ENCODE data around the gene UXS1.
"Not testable (repeated sequence)": the region's sequence is repeated elsewhere in the genome, so short reads cannot be mapped to it uniquely, and the experiment has no call there.

UXS1 gene

GRCh38 chr2:106193977-106194778 is at the start of gene UXS1:
Gene UXS1, minus strand, starts transcription at chr2:106194301. Its CDS starts 60 bp downstream, at chr2:106194241.
- peak; percentile 93 for DNase-seq (ENCODE audit: low read depth in 2 of 2)

- DNase-seq (ENCODE audit: low read depth in 2 of 2): not testable (repeated sequence)
These were observed 45.4 kb upstream of the UXS1 start for GRCh38 chr2:106239491-106239890.

- DNase-seq (ENCODE audit: low read depth in 2 of 2): not testable (repeated sequence)
These were observed 41.3 kb upstream of the UXS1 start for GRCh38 chr2:106235392-106235791.

GRCh38 chr2:106233350-106233706 is 39.2 kb upstream of the UXS1 start:
- no peak for DNase-seq (ENCODE audit: low read depth in 2 of 2)

GRCh38 chr2:106232638-106233349 is 38.7 kb upstream of the UXS1 start:
- DNase-seq (ENCODE audit: low read depth in 2 of 2): no peak

GRCh38 chr2:106223347-106223746 is 29.2 kb upstream of the UXS1 start:
- no peak for DNase-seq (ENCODE audit: low read depth in 2 of 2)

GRCh38 chr2:106222057-106222456 is 28.0 kb upstream of the UXS1 start:
- not testable (repeated sequence) for DNase-seq (ENCODE audit: low read depth in 2 of 2)

- no peak for DNase-seq (ENCODE audit: low read depth in 2 of 2)
These were observed 25.7 kb upstream of the UXS1 start for GRCh38 chr2:106219813-106220212.

- DNase-seq (ENCODE audit: low read depth in 2 of 2): not testable (repeated sequence)
These were observed 25.1 kb upstream of the UXS1 start for GRCh38 chr2:106219157-106219556.

GRCh38 chr2:106208874-106209273 is 14.8 kb upstream of the UXS1 start:
- DNase-seq (ENCODE audit: low read depth in 2 of 2): no peak

GRCh38 chr2:106208399-106208798 is 14.3 kb upstream of the UXS1 start:
- DNase-seq (ENCODE audit: low read depth in 2 of 2): no peak

GRCh38 chr2:106207246-106207645 is 13.1 kb upstream of the UXS1 start:
- no peak for DNase-seq (ENCODE audit: low read depth in 2 of 2)

- DNase-seq (ENCODE audit: low read depth in 2 of 2): no peak
These were observed 11.4 kb upstream of the UXS1 start for GRCh38 chr2:106205488-106205887.

- not testable (repeated sequence) for DNase-seq (ENCODE audit: low read depth in 2 of 2)
These were observed 10.4 kb upstream of the UXS1 start for GRCh38 chr2:106204551-106204950.

GRCh38 chr2:106201661-106202060 is 7.6 kb upstream of the UXS1 start:
- DNase-seq (ENCODE audit: low read depth in 2 of 2): no peak

- DNase-seq (ENCODE audit: low read depth in 2 of 2): peak; percentile 88 to 89
These were observed 3.8 kb upstream of the UXS1 start for GRCh38 chr2:106197878-106198277.

- no peak for DNase-seq (ENCODE audit: low read depth in 2 of 2)
These were observed 1.9 kb upstream of the UXS1 start for GRCh38 chr2:106195981-106196380.

- DNase-seq (ENCODE audit: low read depth in 2 of 2): no peak
These were observed 1.4 kb upstream of the UXS1 start for GRCh38 chr2:106195456-106195855.

GRCh38 chr2:106193690-106193976 is 468 bp downstream of the UXS1 start:
- no peak for DNase-seq (ENCODE audit: low read depth in 2 of 2)

GRCh38 chr2:106192752-106193689 is 1.1 kb downstream of the UXS1 start:
- DNase-seq (ENCODE audit: low read depth in 2 of 2): peak; percentile 61 to 70

GRCh38 chr2:106191511-106192016 is 2.5 kb downstream of the UXS1 start:
- no peak for DNase-seq (ENCODE audit: low read depth in 2 of 2)
